Hepatocyte (in vitro differentiated cells): ENCODE data around the gene LRIG3. TPM values are rescaled to one million over a fixed set of nuclear protein-coding genes. Genes with fewer than 3 reads are reported as not detected.

Source experiments
- DNase-seq: peaks from one replicate; pipeline ENCODE4 v3.0.0-alpha.2; 2016; ENCODE audit warnings: low spot score
- H2AFZ ChIP-seq: fragments of 200-600 bp; sonication (generic); 2 replicates; pipeline ENCODE4 v1.6.0; 2016; ENCODE audit warnings: antibody characterized with exemption, mild to moderate bottlenecking
- H3K27ac ChIP-seq: fragments of 200-600 bp; sonication (generic); 2 replicates; pipeline ENCODE4 v1.5.1; 2016; ENCODE audit warnings: mild to moderate bottlenecking
- H3K27me3 ChIP-seq: fragments of 200-600 bp; sonication (generic); 2 replicates; pipeline ENCODE4 v1.6.1; 2016
- H3K36me3 ChIP-seq: fragments of 200-600 bp; sonication (generic); replicated peaks from 2 replicates; pipeline ENCODE4 v1.5.1; 2016; ENCODE audit warnings: low read depth; ENCODE audit not compliant: insufficient read depth
- H3K4me1 ChIP-seq: fragments of 200-600 bp; sonication (generic); 2 replicates; pipeline ENCODE4 v1.5.1; 2016; ENCODE audit warnings: mild to moderate bottlenecking, moderate library complexity; ENCODE audit not compliant: insufficient read depth
- H3K4me2 ChIP-seq: fragments of 200-600 bp; sonication (generic); 2 replicates; pipeline ENCODE4 v1.6.0; 2016
- H3K4me3 ChIP-seq: fragments of 200-600 bp; sonication (generic); 2 replicates; pipeline ENCODE4 v1.5.1; 2016; ENCODE audit warnings: mild to moderate bottlenecking
- H3K79me2 ChIP-seq: fragments of 200-600 bp; sonication (generic); 2 replicates; pipeline ENCODE4 v1.6.0; 2017; ENCODE audit warnings: mild to moderate bottlenecking
- H3K9me2 ChIP-seq: fragments of 200-600 bp; sonication (generic); replicated peaks from 2 replicates; pipeline ENCODE4 v1.6.0; 2017; ENCODE audit warnings: mild to moderate bottlenecking; ENCODE audit not compliant: insufficient read depth
- H3K9me3 ChIP-seq: fragments of 200-600 bp; sonication (generic); 2 replicates; pipeline ENCODE4 v1.5.1; 2016; ENCODE audit warnings: low read depth, mild to moderate bottlenecking
- H4K20me1 ChIP-seq: fragments of 200-600 bp; sonication (generic); 2 replicates; pipeline ENCODE4 v1.6.0; 2016; ENCODE audit warnings: mild to moderate bottlenecking; ENCODE audit not compliant: insufficient read depth, poor library complexity, severe bottlenecking
- CTCF ChIP-seq: fragments of 200-600 bp; sonication (generic); IDR thresholded peaks from 2 replicates; pipeline ENCODE4 v1.5.1; 2016; ENCODE audit warnings: antibody characterized with exemption, mild to moderate bottlenecking; ENCODE audit not compliant: poor library complexity
- EZH2 ChIP-seq: fragments of 200-600 bp; sonication (generic); IDR thresholded peaks from 2 replicates; pipeline ENCODE4 v1.6.1; 2016; ENCODE audit warnings: antibody characterized with exemption, mild to moderate bottlenecking, borderline replicate concordance
- EZH2phosphoT487 ChIP-seq: fragments of 200-600 bp; sonication (generic); IDR thresholded peaks from one replicate; pipeline ENCODE4 v1.6.1; 2018; ENCODE audit warnings: antibody characterized with exemption, mild to moderate bottlenecking, low read depth, moderate library complexity; ENCODE audit not compliant: unreplicated experiment, severe bottlenecking
- WGBS: methylation state at CpG from one replicate; pipeline ENCODE4 v1.1.6; 2016; ENCODE audit warnings: low lambda C conversion rate; ENCODE audit errors: missing lambda C conversion rate; 5-methylcytosine and 5-hydroxymethylcytosine counted together
- polyA plus RNA-seq: library from polyadenylated mRNA; unstranded; fragments of >200 nt; fragmentation: Nextera tagmentation; extraction: Ambion mirVana; gene quantifications from 2 replicates; pipeline ENCODE4 v1.2.1, GENCODE V29; 2016
- total RNA-seq: library from RNA; depleted of rRNA; stranded (reverse); fragments of >200 nt; gene quantifications from 2 replicates; pipeline ENCODE4 v1.2.3, GENCODE V29; 2014

Gene LRIG3
- total and polyA plus RNA-seq, 2 experiments from 2014 or later, result 21.7 to 63.9 TPM

GRCh38 chr12:58915634-58916033 is 4.7 kb downstream of the LRIG3 start:
- no peak for TF ChIP-seq CTCF
- TF ChIP-seq EZH2, result no peak
- TF ChIP-seq EZH2phosphoT487, result no peak
- peaks cover 3% of the 10 kb centered on the region for H3K36me3 ChIP-seq
- 10% methylated on average over 4 of the region's 4 CpGs for WGBS
- H3K4me3 ChIP-seq, result peak overlapping the region; percentile 72
- no peaks in the 10 kb centered on the region for H4K20me1 ChIP-seq
- H3K27ac ChIP-seq, result peak overlapping the region; percentile 94
- H3K4me1 ChIP-seq, result peaks cover 26% of the 10 kb centered on the region
- H3K4me2 ChIP-seq, result peak overlapping the region; percentile 79
- no peaks in the 10 kb centered on the region for H3K9me3 ChIP-seq
- peaks cover 88% of the 10 kb centered on the region for H3K79me2 ChIP-seq
- no peaks in the 10 kb centered on the region for H3K9me2 ChIP-seq
- DNase-seq, result peak; percentile 70
- H2AFZ ChIP-seq, result no peak overlapping the region
- H3K27me3 ChIP-seq, result no peaks in the 10 kb centered on the region

DNA sequence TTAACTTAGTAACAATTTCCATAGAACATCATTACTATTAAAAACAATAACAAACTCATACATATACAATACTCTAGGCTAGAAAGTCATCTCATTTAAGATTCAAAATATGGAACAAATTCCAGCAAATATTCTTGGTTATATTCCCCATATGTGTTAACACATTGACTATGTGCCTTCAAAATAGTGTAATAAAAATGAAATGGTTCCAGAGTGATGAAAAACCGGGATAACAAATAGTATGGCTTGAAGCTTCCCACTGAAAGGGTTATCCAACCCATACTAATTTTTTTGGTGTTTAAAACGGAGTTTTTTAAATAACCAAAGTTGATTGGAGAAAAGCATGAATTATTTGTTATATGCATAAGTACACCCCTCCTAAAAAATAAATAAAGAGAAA is 5.3 kb downstream of the LRIG3 start:
- Histone ChIP-seq H2AFZ (no peak overlapping the region), H3K36me3 (peaks cover 3% of the 10 kb centered on the region), H3K9me3 (no peaks in the 10 kb centered on the region), H3K79me2 (peaks cover 94% of the 10 kb centered on the region), H3K9me2 (no peaks in the 10 kb centered on the region), H3K27ac (peak overlapping the region; percentile 94), H4K20me1 (no peaks in the 10 kb centered on the region), H3K4me2 (peak overlapping the region; percentile 79), H3K4me1 (peaks cover 26% of the 10 kb centered on the region), H3K27me3 (no peaks in the 10 kb centered on the region), H3K4me3 (no peak overlapping the region)
- whole genome bisulfite sequencing, result 50% methylated on average over 2 of the region's 2 CpGs
- TF ChIP-seq CTCF (no peak), EZH2 (no peak), EZH2phosphoT487 (no peak)
- DNase-seq, result no peak

DNA sequence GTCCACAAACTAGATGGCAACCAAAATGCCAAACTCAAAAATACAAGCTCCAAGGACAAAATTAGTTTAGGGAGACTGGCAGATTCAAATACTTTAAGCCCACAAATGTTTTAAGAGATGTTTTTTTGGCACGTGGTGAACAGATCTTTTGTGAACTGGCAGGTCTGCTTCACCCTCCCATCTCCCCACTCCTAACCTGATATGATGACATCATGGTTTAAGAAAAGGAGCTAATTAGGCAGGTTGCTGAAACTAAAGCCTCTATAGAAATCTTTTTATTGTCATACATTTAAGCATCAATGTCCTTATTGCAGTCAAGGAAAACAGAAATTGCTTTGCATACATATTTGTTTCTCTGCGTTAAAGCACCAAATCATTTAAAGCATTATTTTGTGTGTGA is 5.8 kb downstream of the LRIG3 start:
- H3K27me3 ChIP-seq, result no peaks in the 10 kb centered on the region
- H3K27ac ChIP-seq, result peak overlapping the region; percentile 94
- TF ChIP-seq EZH2 (no peak), EZH2phosphoT487 (no peak), CTCF (no peak)
- H4K20me1 ChIP-seq, result no peaks in the 10 kb centered on the region
- no peak overlapping the region for H2AFZ ChIP-seq
- peak overlapping the region; percentile 79 for H3K4me2 ChIP-seq
- H3K9me2 ChIP-seq, result no peaks in the 10 kb centered on the region
- no peak overlapping the region for H3K4me3 ChIP-seq
- WGBS, result 73% methylated on average over 2 of the region's 2 CpGs
- peaks cover 3% of the 10 kb centered on the region for H3K36me3 ChIP-seq
- peaks cover 26% of the 10 kb centered on the region for H3K4me1 ChIP-seq
- H3K79me2 ChIP-seq, result peaks cover 95% of the 10 kb centered on the region
- DNase-seq, result no peak
- no peaks in the 10 kb centered on the region for H3K9me3 ChIP-seq

GRCh38 chr12:58907391-58907790 is 12.9 kb downstream of the LRIG3 start:
- Histone ChIP-seq H3K27me3 (no peaks in the 10 kb centered on the region), H3K4me3 (no peak overlapping the region), H3K9me2 (no peaks in the 10 kb centered on the region), H2AFZ (no peak overlapping the region), H3K36me3 (peaks cover 3% of the 10 kb centered on the region), H3K27ac (no peak overlapping the region), H4K20me1 (no peaks in the 10 kb centered on the region), H3K4me2 (no peak overlapping the region), H3K79me2 (peaks cover 77% of the 10 kb centered on the region), H3K4me1 (peaks cover under 1% of the 10 kb centered on the region), H3K9me3 (no peaks in the 10 kb centered on the region)
- 80% methylated on average over 4 of the region's 4 CpGs for WGBS
- TF ChIP-seq EZH2 (no peak), CTCF (no peak), EZH2phosphoT487 (no peak)
- no peak for DNase-seq
